ENCODE measurements around the gene GASK1A. TPM values are rescaled to one million over a fixed set of nuclear protein-coding genes. Genes with fewer than 3 reads are reported as not detected.

Gene GASK1A
- total and polyA plus RNA-seq, 2 donors (not counting 3 experiments of a cell fraction or from before 2014, with no cell fraction given): 0.04 TPM; not detected in 1

- intact Hi-C loops (cut with micrococcal nuclease): no loop called here
- POLR2A ChIA-PET: no interaction called here
- Histone ChIP-seq H3K9me3 (replicated peaks; ENCODE audit: control insufficient read depth, insufficient read depth, low read length) (no peaks in the 10 kb centered on the region), H3K4me1 (ENCODE audit: control insufficient read depth, extremely low read depth, insufficient read depth, low read length) (no peaks in the 10 kb centered on the region), H3K9ac (replicated peaks; ENCODE audit: extremely low read depth, insufficient read depth, low read length) (no peak overlapping the region), H3K27me3 (ENCODE audit: control insufficient read depth in 2 of 2, insufficient read depth in 2 of 2, low read length in 2 of 2) (peaks cover 0 to 2% of the 10 kb centered on the region in 2 experiments), H3K27ac (ENCODE audit: insufficient read depth, low read depth, low read length) (no peak overlapping the region), H3K9me1 (replicated peaks; ENCODE audit: control insufficient read depth, extremely low read depth, insufficient read depth, low read length) (no peaks in the 10 kb centered on the region), H3K36me3 (ENCODE audit: control insufficient read depth in 2 of 2, extremely low read depth in 1 of 2, insufficient read depth in 2 of 2, low read length in 2 of 2) (no peaks in the 10 kb centered on the region), H2AFZ (ENCODE audit: low read depth, low read length) (no peak overlapping the region), H3K79me2 (ENCODE audit: control insufficient read depth, insufficient read depth, low read length) (no peaks in the 10 kb centered on the region), H3K4me3 (replicated peaks in 1 of 3; ENCODE audit: insufficient read depth in 1 of 3, low read depth in 1 of 3, low read length in 3 of 3) (no peak overlapping the region), H3K4me2 (ENCODE audit: insufficient read depth, low read length) (no peak overlapping the region), H4K20me1 (replicated peaks; ENCODE audit: control insufficient read depth, extremely low read depth, insufficient read depth, low read length) (no peaks in the 10 kb centered on the region)
- dilution Hi-C loops (cut with MboI; ENCODE audit: extremely low pct_ligation_motif_present, low sequenced_read_pairs): no loop called here
- CTCF ChIA-PET: interaction anchor here (1.4 to 1.5 kb wide), 2 partner anchors 10 to 48 kb away, joined by 3 read pairs; no protein-coding TSS in a partner anchor
- FAIRE-seq: no peak
- DNase-seq (ENCODE audit: low read depth, low spot score): no peak
- no TSS peak for BruUV-seq (replicated peaks)
- TF ChIP-seq EZH2 (IDR thresholded peaks at IDR 0.05; ENCODE audit: borderline replicate concordance, low read depth, low read length, severe bottlenecking) (no peak), POLR2A (IDR thresholded peaks at IDR 0.05; ENCODE audit: low read depth, low read length) (no peak), MYC (IDR thresholded peaks at IDR 0.05; ENCODE audit: low read depth, low read length) (no peak), FOS (IDR thresholded peaks at IDR 0.05; ENCODE audit: borderline replicate concordance, insufficient read depth, low read length) (no peak), JUN (IDR thresholded peaks at IDR 0.05; ENCODE audit: borderline replicate concordance, insufficient read depth, insufficient read length, low read depth) (no peak), POLR2AphosphoS5 (IDR thresholded peaks at IDR 0.05; ENCODE audit: insufficient read depth, low read depth, low read length) (no peak), GATA2 (IDR thresholded peaks at IDR 0.05; ENCODE audit: insufficient read depth, insufficient read length, low read depth, low read length) (no peak)
- TF ChIP-seq, protein P1, sequence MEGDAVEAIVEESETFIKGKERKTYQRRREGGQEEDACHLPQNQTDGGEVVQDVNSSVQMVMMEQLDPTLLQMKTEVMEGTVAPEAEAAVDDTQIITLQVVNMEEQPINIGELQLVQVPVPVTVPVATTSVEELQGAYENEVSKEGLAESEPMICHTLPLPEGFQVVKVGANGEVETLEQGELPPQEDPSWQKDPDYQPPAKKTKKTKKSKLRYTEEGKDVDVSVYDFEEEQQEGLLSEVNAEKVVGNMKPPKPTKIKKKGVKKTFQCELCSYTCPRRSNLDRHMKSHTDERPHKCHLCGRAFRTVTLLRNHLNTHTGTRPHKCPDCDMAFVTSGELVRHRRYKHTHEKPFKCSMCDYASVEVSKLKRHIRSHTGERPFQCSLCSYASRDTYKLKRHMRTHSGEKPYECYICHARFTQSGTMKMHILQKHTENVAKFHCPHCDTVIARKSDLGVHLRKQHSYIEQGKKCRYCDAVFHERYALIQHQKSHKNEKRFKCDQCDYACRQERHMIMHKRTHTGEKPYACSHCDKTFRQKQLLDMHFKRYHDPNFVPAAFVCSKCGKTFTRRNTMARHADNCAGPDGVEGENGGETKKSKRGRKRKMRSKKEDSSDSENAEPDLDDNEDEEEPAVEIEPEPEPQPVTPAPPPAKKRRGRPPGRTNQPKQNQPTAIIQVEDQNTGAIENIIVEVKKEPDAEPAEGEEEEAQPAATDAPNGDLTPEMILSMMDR (IDR thresholded peaks at IDR 0.05; ENCODE audit: extremely low read depth in 1 of 2, insufficient read depth in 1 of 2, low read depth in 1 of 2, low read length in 2 of 2): no peak
Observed at GRCh38 chr3:43009547-43009946, 30.4 kb downstream of the GASK1A start.

Measured in endothelial cell of umbilical vein (primary cell).